Hematopoietic multipotent progenitor cell treated with erythropoietin and hydrocortisone succinate and interleukin-3 and kit ligand, for 15 days (in vitro differentiated cells): ENCODE results near the gene CEP72.
"Not testable (repeated sequence)": the region's sequence is repeated elsewhere in the genome, so short reads cannot be mapped to it uniquely, and the experiment has no call there.

Experiments used
- DNase-seq: peaks from one replicate; pipeline ENCODE4 v3.0.0-alpha.2; 2015; ENCODE audit warnings: low spot score

The CEP72 gene

DNA sequence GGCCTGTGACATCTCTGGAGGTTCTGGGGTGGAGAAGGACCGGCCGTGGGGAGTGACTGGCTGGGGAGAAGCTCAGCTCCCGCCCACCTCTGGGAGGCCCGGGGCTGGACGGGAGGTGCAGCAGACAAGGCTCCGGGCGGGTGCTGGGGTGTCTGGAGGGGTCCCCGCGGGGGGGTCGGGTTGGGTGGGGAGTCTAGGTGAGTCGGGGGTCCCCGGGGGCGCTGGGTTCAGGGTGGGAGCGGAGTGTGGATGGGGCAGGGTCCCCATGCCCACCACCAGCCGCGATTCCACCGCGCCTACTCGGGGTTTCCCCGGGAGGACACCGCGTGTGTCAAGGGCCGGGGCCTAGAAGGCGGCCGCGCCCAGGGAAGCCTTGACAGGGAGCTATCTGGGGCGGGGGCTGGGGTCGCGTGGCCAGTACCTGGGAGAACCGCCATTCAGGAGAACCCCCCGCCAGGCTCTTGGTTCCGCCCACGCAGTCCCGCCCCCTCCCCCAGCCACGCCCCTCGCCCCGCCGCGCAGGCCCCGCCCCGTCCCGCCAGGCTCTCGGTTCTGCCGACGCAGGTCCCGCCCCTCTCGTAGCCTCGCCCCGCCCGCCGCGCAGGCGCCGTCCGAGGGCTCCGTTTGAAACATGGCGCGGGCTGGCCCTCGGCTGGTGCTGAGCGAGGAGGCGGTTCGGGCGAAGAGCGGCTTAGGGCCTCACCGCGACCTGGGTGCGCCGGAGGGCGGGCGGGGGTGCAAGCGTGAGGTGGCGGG, at the start of gene CEP72:
TSS of gene CEP72 (plus strand) at position 610 of the 756 bp plus-strand sequence. CDS start at position 632, 22 bp downstream.
- peak; percentile 89 for DNase-seq

- no peak for DNase-seq
These were observed 46.2 kb upstream of the CEP72 start for GRCh38 chr5:565782-566440.

- no peak for DNase-seq
These were observed 45.4 kb upstream of the CEP72 start for GRCh38 chr5:566636-567309.

DNA sequence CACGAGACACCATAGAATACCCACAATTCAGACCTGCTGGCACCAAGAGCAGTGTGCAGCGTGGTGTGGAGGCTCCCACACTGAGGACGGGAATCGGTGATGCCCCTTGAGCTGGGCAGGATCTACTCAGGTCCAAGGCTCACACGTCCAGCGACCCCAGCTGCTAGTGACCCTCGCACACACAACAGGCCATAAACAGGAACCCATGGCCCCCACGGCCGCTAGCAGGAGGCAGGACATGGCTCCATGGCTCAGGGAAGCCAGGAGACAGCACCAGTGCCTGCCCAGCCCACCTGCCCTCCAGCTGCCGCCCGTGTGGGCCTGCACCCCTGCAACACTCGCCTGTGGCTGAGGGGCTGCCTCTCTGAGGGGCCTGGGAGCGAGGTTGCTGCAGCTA, 44.5 kb upstream of the CEP72 start:
- no peak for DNase-seq

DNA sequence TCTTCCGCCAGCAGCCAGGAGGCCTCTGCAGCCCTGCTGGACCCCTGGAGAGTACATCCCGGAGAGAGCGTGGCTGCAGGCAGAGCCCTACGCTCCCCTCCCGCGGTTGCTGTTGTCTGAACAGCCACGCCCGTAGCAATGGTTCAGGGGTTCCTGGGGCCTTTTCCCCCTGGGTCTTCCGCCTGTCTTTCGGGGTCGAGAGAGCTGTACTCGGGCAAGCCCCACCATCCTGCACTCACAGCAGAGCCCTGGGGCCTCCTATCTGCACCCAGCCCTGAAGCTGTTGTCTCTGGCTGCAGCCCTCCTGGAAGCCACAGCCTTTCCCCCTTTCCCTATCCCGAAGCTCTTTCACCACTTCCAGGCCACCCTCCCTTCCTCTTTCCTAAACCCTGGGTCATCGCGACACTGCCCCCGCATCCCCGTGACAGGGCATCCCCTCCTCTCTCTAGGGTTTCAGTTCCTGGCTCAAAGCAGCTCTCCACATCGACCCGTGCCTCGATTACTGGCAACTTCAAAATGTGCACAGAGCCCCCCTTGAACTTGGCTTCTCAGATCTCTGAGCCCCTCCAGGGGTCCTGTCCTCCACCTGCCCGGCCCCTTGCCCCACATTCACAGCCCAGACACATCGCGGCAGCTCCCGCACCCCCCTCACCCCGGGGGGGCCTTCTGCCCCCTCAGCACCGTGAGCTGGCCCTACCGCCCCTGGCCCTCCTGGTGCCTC, 43.9 kb upstream of the CEP72 start:
- no peak for DNase-seq

DNA sequence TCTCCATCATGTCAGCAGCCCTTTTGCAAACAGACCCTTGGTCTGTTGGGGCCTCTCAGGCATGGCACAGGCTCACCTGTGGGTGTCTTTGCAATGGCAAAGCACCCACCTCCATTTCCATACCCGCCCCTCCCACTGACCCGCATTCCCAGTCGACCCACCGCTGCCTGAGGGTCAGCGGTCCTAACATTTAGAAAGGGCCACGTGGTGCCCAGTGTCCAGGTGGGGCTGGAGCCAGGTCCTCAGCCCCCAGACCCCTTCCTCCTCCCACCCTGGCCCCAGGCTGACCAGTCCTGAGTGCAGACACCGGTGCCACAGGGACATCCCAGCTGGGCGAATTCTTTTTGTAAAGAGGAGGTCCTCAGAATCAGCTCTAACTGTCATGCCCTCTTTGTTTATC, 43.3 kb upstream of the CEP72 start:
- DNase-seq: no peak

GRCh38 chr5:569358-569867, 42.7 kb upstream of the CEP72 start:
- no peak for DNase-seq

DNA sequence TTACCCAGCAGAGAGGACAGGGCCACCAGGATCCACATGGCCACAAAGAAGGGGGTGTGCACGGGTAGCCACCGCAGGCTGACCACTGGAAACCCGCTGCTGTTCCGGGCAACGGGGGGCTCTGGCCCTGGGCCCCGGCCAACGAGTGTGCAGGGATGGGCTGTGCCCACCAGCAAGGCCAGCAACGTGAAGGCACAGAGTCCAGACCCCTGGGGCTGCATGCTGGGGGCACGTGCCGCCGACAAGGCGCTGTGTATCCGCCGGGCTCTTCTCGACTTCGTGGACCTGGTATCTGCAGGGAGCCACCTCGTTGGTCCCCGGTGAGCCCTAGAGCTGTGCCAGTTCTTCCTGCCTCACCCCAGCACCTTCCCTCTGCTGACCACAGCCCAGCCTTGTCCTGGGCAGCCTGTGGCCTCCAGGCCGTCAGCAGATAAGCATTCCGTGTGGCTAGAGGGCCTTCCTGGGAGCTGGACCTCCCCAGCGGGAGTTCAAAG, 42.2 kb upstream of the CEP72 start:
- DNase-seq: no peak

GRCh38 chr5:570446-570845, 41.7 kb upstream of the CEP72 start:
- DNase-seq: no peak

DNA sequence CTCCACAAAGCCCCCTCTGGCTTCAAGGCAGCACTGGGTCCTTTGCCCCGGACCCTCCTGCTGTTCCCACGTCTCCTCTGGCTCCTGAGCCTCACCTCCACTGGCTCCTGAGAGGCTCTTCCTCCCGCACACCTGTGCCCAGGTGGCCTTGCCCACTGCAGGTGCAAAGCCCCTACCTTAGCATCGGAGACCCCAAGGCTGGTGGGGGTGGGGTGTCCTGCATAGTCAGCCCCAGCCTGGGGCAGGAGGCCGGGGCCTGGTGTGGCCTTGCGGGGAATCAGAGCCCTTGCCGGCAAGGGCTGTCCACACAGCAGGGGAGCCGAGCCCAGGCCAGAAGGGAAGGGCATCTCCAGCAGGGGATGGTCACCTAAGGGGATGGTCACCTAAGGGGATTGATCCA, 41.3 kb upstream of the CEP72 start:
- no peak for DNase-seq

DNA sequence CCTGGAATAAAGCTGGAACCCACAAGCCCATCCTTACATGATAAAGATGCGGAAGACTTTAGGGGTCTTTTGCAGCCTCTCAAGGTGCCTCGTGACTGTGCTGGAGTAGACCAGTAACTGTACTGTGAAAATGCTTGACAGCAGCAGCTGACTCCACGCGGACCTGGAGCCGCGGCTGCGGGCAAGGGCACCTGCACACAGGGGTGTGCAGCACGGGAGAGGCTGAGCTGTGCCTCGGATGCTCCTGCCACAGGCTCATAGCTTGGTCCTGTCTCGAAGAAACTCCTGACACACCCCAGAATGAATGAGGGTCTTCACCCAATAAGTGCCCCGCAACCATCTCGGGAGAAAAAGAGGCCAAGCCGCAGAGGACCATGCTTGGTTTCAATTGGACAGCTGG, 40.3 kb upstream of the CEP72 start:
- DNase-seq: no peak

DNA sequence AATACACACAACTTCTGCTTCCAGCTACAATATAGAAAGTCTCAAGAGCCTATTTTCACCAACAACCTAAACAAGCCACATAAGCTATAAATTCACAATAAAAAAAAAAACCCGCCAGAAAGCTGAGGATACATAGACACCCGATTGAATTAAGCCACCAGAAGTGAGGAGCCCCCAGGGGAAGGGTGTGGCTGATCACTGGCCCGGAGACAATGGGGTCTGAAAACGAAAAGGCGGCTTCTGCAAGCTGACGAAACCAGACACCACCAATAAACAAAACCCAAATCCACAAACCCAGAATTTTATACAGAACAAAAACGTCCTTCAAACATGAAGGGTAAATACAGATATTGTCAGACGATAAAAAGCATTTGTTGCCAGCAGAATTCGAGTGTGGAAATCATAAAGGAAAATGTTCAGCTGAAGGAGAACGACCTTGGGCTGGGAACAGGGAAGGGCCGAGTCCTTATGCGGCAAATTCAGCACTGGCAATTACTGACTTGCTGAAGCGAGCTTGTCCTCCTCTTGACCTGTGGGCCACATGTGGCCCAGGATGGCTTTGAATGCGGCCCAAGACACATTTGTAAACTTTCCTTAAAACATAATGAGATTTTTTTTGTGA, 39.6 kb upstream of the CEP72 start:
- DNase-seq: no peak

DNA sequence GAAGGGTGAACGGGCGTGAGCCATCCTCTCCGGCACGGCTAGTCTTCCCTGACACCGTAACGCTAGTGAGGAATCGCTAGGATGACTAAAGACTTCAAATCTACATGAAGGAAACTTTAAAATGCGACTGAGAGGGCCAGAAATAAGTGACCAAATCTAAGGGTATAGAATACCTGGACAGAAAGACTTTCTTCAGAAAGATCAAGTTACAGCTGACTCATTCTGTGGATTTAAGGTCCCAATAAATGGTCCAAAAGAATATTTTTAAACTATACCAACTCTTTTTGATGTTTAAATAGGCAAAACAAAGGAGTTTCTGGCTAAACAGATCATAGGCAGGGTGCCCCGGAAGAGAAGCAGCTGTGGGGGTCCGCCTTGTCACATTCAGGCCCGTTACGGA, 38.9 kb upstream of the CEP72 start:
- no peak for DNase-seq

- DNase-seq: no peak
These were observed 38.2 kb upstream of the CEP72 start for GRCh38 chr5:573976-574375.

DNA sequence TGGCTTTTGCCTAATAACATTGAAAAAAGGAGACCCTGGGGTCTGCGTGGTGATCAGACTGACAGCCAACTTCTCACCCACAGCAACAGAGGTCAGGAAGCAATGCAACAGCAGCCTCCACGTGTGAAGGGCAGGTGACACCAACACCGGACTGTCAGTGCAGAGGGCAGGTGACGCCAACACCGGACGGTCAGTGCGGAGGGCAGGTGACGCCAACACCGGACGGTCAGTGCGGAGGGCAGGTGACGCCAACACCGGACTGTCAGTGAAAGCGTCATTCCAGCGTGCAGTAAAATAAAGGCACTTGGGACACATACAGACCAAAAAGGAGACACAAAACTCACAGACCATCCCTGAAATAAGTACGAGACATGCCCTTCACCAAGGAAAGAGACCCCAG, 37.2 kb upstream of the CEP72 start:
- no peak for DNase-seq

DNA sequence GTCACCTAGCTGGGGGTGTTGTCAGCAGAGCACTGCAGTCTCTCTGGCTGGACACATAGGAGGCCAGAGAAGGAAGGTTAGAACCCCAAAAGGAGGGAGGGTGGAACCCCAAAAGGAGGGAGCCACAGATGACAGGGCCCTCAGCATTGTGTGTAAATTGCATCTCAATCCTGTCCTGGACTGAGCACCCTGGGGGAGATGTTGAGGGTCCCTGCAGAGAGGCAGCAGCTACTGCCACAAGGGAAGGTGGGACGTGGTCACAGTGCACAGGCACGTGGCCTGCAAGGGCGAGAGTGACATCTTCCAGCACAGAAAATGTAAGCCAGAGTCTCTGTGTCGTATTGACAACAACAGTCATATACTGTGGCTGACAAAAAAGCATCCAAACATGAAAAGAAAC, 36.5 kb upstream of the CEP72 start:
- DNase-seq: no peak

- not testable (repeated sequence) for DNase-seq
These were observed 34.9 kb upstream of the CEP72 start for GRCh38 chr5:577214-577613.

DNA sequence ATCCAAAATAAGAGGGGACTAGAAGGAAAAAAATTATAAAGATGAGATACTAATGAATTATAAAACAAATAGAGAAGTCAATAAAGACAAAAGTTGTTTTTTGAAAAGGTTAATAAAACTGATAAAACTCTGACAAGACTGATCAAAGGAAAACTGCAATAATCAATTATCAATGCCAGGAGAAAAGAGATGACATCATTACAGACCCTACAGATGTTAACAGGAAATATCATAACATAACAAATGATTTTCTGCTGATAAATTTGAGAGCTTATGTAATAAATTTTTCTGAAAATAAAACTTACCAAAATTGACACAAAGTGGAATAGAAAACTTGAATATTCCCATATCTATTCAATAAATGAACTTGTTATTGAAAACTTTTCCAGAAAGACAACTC, 34.3 kb upstream of the CEP72 start:
- DNase-seq: no peak

GRCh38 chr5:579211-579610, 32.9 kb upstream of the CEP72 start:
- DNase-seq: no peak

- DNase-seq: no peak
These were observed 32.3 kb upstream of the CEP72 start for GRCh38 chr5:579746-580366.

DNA sequence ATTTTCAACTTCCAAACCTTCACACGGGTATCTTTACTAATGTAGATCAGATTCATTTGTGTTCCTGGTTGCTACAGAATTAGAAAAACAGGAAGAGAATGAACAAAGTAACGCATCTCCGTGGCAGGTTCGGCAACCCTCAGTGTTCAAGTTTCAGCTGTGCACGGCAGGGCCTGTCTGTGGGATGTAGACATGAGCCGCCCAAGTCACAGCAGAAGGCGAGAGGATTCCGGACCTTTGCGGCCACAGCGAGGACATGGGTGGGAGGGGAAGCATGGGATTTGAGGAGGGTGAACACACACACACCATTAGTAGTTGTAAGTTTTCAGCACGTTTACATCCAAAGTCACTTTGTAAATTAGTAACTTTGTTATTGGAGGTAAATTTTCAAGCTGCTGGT, 31.7 kb upstream of the CEP72 start:
- no peak for DNase-seq
